HepG2 (cell line): ENCODE measurements around the gene COMMD7. TPM values are rescaled to one million over a fixed set of nuclear protein-coding genes. Genes with fewer than 3 reads are reported as not detected.

Source experiments
- GTF3A ChIP-seq: sonication (generic); formaldehyde crosslinking; conservative IDR thresholded peaks from 2 replicates; pipeline ENCODE4 v1.4.0; 2020; ENCODE audit warnings: mild to moderate bottlenecking, missing genetic modification reagents
- HOXA7 ChIP-seq: sonication (generic); formaldehyde crosslinking; IDR thresholded peaks from 2 replicates; pipeline ENCODE4 v1.8.1; 2022; ENCODE audit warnings: mild to moderate bottlenecking, missing genetic modification reagents, moderate library complexity
- MED1 ChIP-seq: sonication (generic); formaldehyde crosslinking; IDR thresholded peaks from 2 replicates; pipeline ENCODE4 v1.4.0; 2020; ENCODE audit warnings: missing genetic modification reagents
- MED8 ChIP-seq: sonication (generic); formaldehyde crosslinking; IDR thresholded peaks from 2 replicates; pipeline ENCODE4 v1.8.1; 2023; ENCODE audit warnings: mild to moderate bottlenecking, missing genetic modification reagents; ENCODE audit not compliant: insufficient replicate concordance
- NFE2L2 ChIP-seq: fragments of 150-350 bp; IDR thresholded peaks from 2 replicates; pipeline ENCODE4 v1.6.1; 2014; ENCODE audit warnings: low read length
- NFYC ChIP-seq: IDR thresholded peaks from 2 replicates; pipeline ENCODE4 v1.6.1; 2016; ENCODE audit warnings: missing genetic modification reagents, missing compliant biosample characterization
- NR2C2 ChIP-seq: sonication (generic); formaldehyde crosslinking; IDR thresholded peaks from 2 replicates; pipeline ENCODE4 v1.4.0; 2020; ENCODE audit warnings: missing genetic modification reagents, mild to moderate bottlenecking, moderate library complexity, borderline replicate concordance
- NR3C1 ChIP-seq: sonication (generic); formaldehyde crosslinking; IDR thresholded peaks from 2 replicates; pipeline ENCODE4 v1.4.0; 2020; ENCODE audit warnings: missing genetic modification reagents
- PLRG1 ChIP-seq: fragments of 450-650 bp; conservative IDR thresholded peaks from 2 replicates; pipeline ENCODE4 v1.6.1; 2016
- PTBP1 ChIP-seq: fragments of 200-400 bp; formaldehyde crosslinking; IDR thresholded peaks from 2 replicates; pipeline ENCODE4 v1.6.1; 2018; ENCODE audit warnings: low read length, low read depth; ENCODE audit not compliant: poor library complexity, severe bottlenecking
- RARA ChIP-seq: IDR thresholded peaks from 2 replicates; pipeline ENCODE4 v1.6.1; 2016; ENCODE audit warnings: missing genetic modification reagents, missing compliant biosample characterization
- RBM39 ChIP-seq: fragments of 200-400 bp; formaldehyde crosslinking; IDR thresholded peaks from one replicate; pipeline ENCODE4 v1.6.1; 2018; ENCODE audit warnings: antibody characterized with exemption, mild to moderate bottlenecking, low read depth, low read length; ENCODE audit not compliant: poor library complexity, severe bottlenecking
- RNF2 ChIP-seq: fragments of 450-650 bp; conservative IDR thresholded peaks from 2 replicates; pipeline ENCODE4 v1.6.1; 2016; ENCODE audit warnings: low read depth
- SKI ChIP-seq: fragments of 450-650 bp; IDR thresholded peaks from one replicate; pipeline ENCODE4 v1.6.1; 2018; ENCODE audit warnings: mild to moderate bottlenecking; ENCODE audit not compliant: partially characterized antibody
- SYNCRIP ChIP-seq: fragments of 200-400 bp; formaldehyde crosslinking; IDR thresholded peaks from 2 replicates; pipeline ENCODE4 v1.6.1; 2018; ENCODE audit warnings: mild to moderate bottlenecking, low read depth, low read length; ENCODE audit not compliant: insufficient read depth
- TARDBP ChIP-seq: sonication (generic); formaldehyde crosslinking; IDR thresholded peaks from 2 replicates; pipeline ENCODE4 v1.8.0; 2022; ENCODE audit warnings: mild to moderate bottlenecking, missing genetic modification reagents
- ZFP1 ChIP-seq: IDR thresholded peaks from 2 replicates; pipeline ENCODE4 v1.6.1; 2016
- ZFP37 ChIP-seq: sonication (generic); formaldehyde crosslinking; IDR thresholded peaks from 2 replicates; pipeline ENCODE4 v1.4.0; 2020; ENCODE audit warnings: missing genetic modification reagents, borderline replicate concordance
- ZNF224 ChIP-seq: sonication (generic); formaldehyde crosslinking; IDR thresholded peaks from 2 replicates; pipeline ENCODE4 v1.5.0; 2020; ENCODE audit warnings: mild to moderate bottlenecking, missing genetic modification reagents
- ZNF282 ChIP-seq: fragments of 450-650 bp; IDR thresholded peaks from 2 replicates; pipeline ENCODE4 v1.6.1; 2018; ENCODE audit not compliant: partially characterized antibody
- ZNF34 ChIP-seq: sonication (generic); formaldehyde crosslinking; IDR thresholded peaks from 2 replicates; pipeline ENCODE4 v1.4.0; 2020; ENCODE audit warnings: mild to moderate bottlenecking, missing genetic modification reagents, borderline replicate concordance
- ZSCAN20 ChIP-seq: sonication (generic); formaldehyde crosslinking; IDR thresholded peaks from 2 replicates; pipeline ENCODE4 v1.4.0; 2020; ENCODE audit warnings: missing genetic modification reagents, mild to moderate bottlenecking, borderline replicate concordance
- polyA plus RNA-seq, 8 experiments: library from polyadenylated mRNA; depleted of rRNA in 3 of 8; stranded (reverse) in 7 of 8; unstranded in 1 of 8; fragments of >200 nt; fragmentation: Illumina TruSeq in 4 of 8; extraction: Trizol in 4 of 8; gene quantifications; 2 replicates each; pipeline versions ENCODE4 v1.2.1 to v1.2.3, GENCODE V29; 2011 to 2016; ENCODE audit warnings: low read depth in 4 of 8, missing spikeins in 1 of 8, mixed read lengths in 1 of 8; ENCODE audit not compliant: insufficient read depth in 1 of 8
- total RNA-seq, 5 experiments: library from RNA; depleted of rRNA; stranded (reverse); fragments of >200 nt; fragmentation: Illumina TruSeq; extraction: Trizol; gene quantifications; 2 replicates each; pipeline ENCODE4 v1.2.3, GENCODE V29; 2016; ENCODE audit warnings: low read depth in 1 of 5
- TF ChIP-seq, protein P1 (sequence below): sonication (generic); formaldehyde crosslinking; IDR thresholded peaks from 2 replicates; pipeline ENCODE4 v1.4.0; 2020; ENCODE audit warnings: missing genetic modification reagents
- TF ChIP-seq, protein P2 (sequence below): sonication (generic); formaldehyde crosslinking; IDR thresholded peaks from 2 replicates; pipeline ENCODE4 v1.5.0; 2020; ENCODE audit warnings: mild to moderate bottlenecking, missing genetic modification reagents
- TF ChIP-seq, protein P3 (sequence below): sonication (generic); formaldehyde crosslinking; IDR thresholded peaks from 2 replicates; pipeline ENCODE4 v1.4.0; 2020; ENCODE audit warnings: mild to moderate bottlenecking, missing genetic modification reagents
- TF ChIP-seq, protein P4 (sequence below): IDR thresholded peaks from 2 replicates; pipeline ENCODE4 v1.6.1; 2016; ENCODE audit warnings: missing biosample characterization, missing genetic modification reagents, low read depth

COMMD7 gene
- total and polyA plus RNA-seq, 2 of the 13 experiments (the other 11 are each of a cell fraction or from before 2014, with no cell fraction given): 42.1 to 53.3 TPM

DNA sequence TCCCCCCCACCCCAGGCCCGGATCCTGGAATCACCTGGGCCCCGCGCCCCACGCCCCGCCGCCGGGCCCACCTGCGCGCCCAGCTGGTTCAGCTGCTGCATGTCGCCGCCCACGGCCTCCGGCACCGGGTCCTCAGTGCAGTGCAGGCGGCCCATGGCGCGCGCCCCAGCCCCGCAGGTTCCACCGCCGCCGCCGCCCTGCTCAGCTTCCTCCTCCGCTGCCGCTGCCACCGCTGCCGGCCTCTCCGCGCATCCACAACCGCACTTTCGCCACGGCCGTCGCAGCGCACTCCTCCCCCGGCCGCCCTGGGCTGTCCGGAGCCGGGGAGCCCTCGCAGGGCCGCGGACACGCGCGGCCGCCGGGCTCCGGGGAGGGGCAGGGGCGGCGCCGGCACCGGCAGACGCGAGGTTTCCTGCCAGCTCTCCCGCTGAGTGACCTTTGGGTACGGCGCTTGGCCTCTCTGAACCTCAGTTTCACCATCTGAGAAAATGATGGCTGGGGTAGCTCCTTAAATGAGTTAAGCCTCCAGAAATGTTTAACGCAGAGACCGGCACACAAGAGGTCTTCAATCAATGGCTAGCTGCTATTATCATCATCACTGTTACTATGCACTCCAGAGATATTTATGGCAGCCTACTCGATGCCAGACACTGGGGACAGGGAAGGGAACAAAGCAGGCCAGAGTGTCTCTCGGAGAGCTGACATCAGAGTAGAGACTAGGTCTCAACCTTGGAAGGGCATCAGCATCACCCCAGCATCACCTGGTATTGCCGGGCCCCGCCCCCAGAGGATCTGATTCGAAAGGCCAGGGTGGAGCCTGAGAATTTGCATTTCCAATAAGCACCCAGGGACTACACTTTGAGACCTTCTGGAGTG is at the start of gene COMMD7 (continued):
- TF ChIP-seq PTBP1 (no peak), RARA (no peak; the same call in 1 of the 2 replicates), SKI (peak; percentile 73), GTF3A (CRISPR knock-in tag) (no peak), ZFP1 (CRISPR knock-in tag) (peak; percentile 22; the same call in 1 of the 2 replicates), NR3C1 (CRISPR knock-in tag) (no peak), NFYC (no peak), TARDBP (CRISPR knock-in tag) (peak; percentile 62; the same call in 1 of the 2 replicates), PLRG1 (no peak), NR2C2 (no peak; the same call in 1 of the 2 replicates), ZSCAN20 (CRISPR knock-in tag) (0 out of 2 replicates have a peak, but pooled peaks have one; percentile 32), HOXA7 (no peak), MED1 (CRISPR knock-in tag) (peak; percentile 46), ZNF224 (CRISPR knock-in tag) (no peak), RNF2 (no peak; the same call in 1 of the 2 replicates), MED8 (CRISPR knock-in tag) (no peak), SYNCRIP (no peak), ZNF282 (no peak), ZNF34 (no peak), ZFP37 (CRISPR knock-in tag) (no peak), NFE2L2 (no peak), RBM39 (no peak)
- TF ChIP-seq, protein P1, sequence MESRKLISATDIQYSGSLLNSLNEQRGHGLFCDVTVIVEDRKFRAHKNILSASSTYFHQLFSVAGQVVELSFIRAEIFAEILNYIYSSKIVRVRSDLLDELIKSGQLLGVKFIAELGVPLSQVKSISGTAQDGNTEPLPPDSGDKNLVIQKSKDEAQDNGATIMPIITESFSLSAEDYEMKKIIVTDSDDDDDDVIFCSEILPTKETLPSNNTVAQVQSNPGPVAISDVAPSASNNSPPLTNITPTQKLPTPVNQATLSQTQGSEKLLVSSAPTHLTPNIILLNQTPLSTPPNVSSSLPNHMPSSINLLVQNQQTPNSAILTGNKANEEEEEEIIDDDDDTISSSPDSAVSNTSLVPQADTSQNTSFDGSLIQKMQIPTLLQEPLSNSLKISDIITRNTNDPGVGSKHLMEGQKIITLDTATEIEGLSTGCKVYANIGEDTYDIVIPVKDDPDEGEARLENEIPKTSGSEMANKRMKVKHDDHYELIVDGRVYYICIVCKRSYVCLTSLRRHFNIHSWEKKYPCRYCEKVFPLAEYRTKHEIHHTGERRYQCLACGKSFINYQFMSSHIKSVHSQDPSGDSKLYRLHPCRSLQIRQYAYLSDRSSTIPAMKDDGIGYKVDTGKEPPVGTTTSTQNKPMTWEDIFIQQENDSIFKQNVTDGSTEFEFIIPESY (CRISPR knock-in tag): no peak
- TF ChIP-seq, protein P2, sequence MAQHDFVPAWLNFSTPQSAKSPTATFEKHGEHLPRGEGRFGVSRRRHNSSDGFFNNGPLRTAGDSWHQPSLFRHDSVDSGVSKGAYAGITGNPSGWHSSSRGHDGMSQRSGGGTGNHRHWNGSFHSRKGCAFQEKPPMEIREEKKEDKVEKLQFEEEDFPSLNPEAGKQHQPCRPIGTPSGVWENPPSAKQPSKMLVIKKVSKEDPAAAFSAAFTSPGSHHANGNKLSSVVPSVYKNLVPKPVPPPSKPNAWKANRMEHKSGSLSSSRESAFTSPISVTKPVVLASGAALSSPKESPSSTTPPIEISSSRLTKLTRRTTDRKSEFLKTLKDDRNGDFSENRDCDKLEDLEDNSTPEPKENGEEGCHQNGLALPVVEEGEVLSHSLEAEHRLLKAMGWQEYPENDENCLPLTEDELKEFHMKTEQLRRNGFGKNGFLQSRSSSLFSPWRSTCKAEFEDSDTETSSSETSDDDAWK: no peak
- TF ChIP-seq, protein P3, sequence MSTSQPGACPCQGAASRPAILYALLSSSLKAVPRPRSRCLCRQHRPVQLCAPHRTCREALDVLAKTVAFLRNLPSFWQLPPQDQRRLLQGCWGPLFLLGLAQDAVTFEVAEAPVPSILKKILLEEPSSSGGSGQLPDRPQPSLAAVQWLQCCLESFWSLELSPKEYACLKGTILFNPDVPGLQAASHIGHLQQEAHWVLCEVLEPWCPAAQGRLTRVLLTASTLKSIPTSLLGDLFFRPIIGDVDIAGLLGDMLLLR (CRISPR knock-in tag): no peak; the same call in 1 of the 2 replicates
- TF ChIP-seq, protein P4, sequence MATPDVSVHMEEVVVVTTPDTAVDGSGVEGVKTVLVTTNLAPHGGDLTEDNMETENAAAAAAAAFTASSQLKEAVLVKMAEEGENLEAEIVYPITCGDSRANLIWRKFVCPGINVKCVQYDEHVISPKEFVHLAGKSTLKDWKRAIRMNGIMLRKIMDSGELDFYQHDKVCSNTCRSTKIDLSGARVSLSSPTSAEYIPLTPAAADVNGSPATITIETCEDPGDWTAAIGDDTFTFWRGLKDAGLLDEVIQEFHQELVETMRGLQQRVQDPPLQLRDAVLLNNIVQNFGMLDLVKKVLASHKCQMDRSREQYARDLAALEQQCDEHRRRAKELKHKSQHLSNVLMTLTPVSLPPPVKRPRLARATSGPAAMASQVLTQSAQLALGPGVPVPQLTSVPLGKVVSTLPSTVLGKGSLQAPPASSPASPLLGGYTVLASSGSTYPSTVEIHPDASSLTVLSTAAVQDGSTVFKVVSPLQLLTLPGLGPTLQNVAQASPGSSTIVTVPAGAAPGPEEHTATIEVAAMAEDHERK (CRISPR knock-in tag): no peak
